ENCODE results near the gene IFNA17.
"Not testable (repeated sequence)": the region's sequence is repeated elsewhere in the genome, so short reads cannot be mapped to it uniquely, and the experiment has no call there.

Gene IFNA17

GRCh38 chr9:21210782-21211181 is 17.2 kb downstream of the IFNA17 start:
- DNase-seq (ENCODE audit: low read depth) = not testable (repeated sequence)

GRCh38 chr9:21210311-21210710 is 17.7 kb downstream of the IFNA17 start:
- no peak for DNase-seq (ENCODE audit: low read depth)

- not testable (repeated sequence) for DNase-seq (ENCODE audit: low read depth)
Measured at GRCh38 chr9:21207043-21207442, 21.0 kb downstream of the IFNA17 start, which contains the start of gene IFNA10. IFNA10 (minus strand) TSS chr9:21207143; CDS start chr9:21207097, 46 bp downstream.

GRCh38 chr9:21205204-21205603 is 22.8 kb downstream of the IFNA17 start:
- no peak for DNase-seq (ENCODE audit: low read depth)

- DNase-seq (ENCODE audit: low read depth) = not testable (repeated sequence)
Measured at GRCh38 chr9:21202105-21202504, 25.9 kb downstream of the IFNA17 start, which contains the start of gene IFNA7. IFNA7 (minus strand) TSS chr9:21202205; CDS start chr9:21202165, 40 bp downstream.

- DNase-seq (ENCODE audit: low read depth) = not testable (repeated sequence)
Measured at GRCh38 chr9:21194867-21195776, 32.9 kb downstream of the IFNA17 start.

GRCh38 chr9:21187487-21187886 is 40.5 kb downstream of the IFNA17 start, which contains the start of gene IFNA4:
IFNA4 (minus strand) TSS chr9:21187587; CDS start chr9:21187531, 56 bp downstream.
- not testable (repeated sequence) for DNase-seq (ENCODE audit: low read depth)

GRCh38 chr9:21182810-21183736 is 44.9 kb downstream of the IFNA17 start:
- not testable (repeated sequence) for DNase-seq (ENCODE audit: low read depth)

All from GM04504 (cell line).